Panc1 (cell line): ENCODE measurements around the gene UBASH3A.

Source experiments
- CTCF ChIP-seq: fragments of 450-650 bp; IDR thresholded peaks from 2 replicates; pipeline ENCODE4 v1.5.1; 2017; ENCODE audit warnings: mild to moderate bottlenecking
- POLR2AphosphoS5 ChIP-seq: IDR thresholded peaks from 2 replicates; pipeline ENCODE4 v1.6.1; 2012; ENCODE audit warnings: mild to moderate bottlenecking, low read depth, low read length, moderate library complexity
- REST ChIP-seq, 2 experiments: IDR thresholded peaks; 2 replicates each; pipeline ENCODE4 v1.6.1; 2011 to 2012; ENCODE audit warnings: low read depth in 2 of 2, control low read depth in 1 of 2, low read length in 1 of 2, mild to moderate bottlenecking in 1 of 2, moderate library complexity in 1 of 2; ENCODE audit not compliant: insufficient read depth in 1 of 2
- SIN3A ChIP-seq: IDR thresholded peaks from 2 replicates; pipeline ENCODE4 v1.6.1; 2012; ENCODE audit warnings: low read depth, mild to moderate bottlenecking, low read length, moderate library complexity, borderline replicate concordance; ENCODE audit not compliant: insufficient read depth

DNA sequence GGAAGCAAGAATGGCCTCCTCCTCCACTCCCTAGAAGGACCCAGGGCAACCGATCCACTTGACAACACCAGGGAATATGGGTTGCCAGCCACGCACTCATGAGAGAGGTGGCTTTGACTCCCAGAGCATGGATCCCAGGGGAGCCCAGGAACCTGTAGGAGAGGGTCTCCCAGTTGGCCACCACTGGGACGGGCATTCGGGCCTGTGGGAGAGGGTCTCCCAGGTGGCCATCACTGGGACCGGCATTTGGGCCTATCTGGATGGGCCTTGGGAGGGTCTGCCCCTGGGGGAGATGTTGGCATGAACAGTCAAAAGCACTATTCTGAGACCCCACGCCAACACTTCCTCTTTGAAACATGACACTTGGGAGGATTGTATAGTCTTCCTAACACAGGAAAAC lies 37.9 kb upstream of the UBASH3A start:
- TF ChIP-seq CTCF, result no peak
- no peak for TF ChIP-seq SIN3A
- no peak for TF ChIP-seq POLR2AphosphoS5
- TF ChIP-seq REST (IDR thresholded peaks at IDR 0.05; ENCODE audit: insufficient read depth in 1 of 2, low read depth in 2 of 2, low read length in 1 of 2), result no peak
